T-helper 2 cell (primary cell): ENCODE measurements around the gene ADCY3.
"Not testable (repeated sequence)": the region's sequence is repeated elsewhere in the genome, so short reads cannot be mapped to it uniquely, and the experiment has no call there.

ENCODE experiments used
- DNase-seq, 5 experiments: peaks; one replicate each; pipeline versions ENCODE4 v3.0.0 to v3.0.0-alpha.2; 2012 to 2022

Gene ADCY3

DNA sequence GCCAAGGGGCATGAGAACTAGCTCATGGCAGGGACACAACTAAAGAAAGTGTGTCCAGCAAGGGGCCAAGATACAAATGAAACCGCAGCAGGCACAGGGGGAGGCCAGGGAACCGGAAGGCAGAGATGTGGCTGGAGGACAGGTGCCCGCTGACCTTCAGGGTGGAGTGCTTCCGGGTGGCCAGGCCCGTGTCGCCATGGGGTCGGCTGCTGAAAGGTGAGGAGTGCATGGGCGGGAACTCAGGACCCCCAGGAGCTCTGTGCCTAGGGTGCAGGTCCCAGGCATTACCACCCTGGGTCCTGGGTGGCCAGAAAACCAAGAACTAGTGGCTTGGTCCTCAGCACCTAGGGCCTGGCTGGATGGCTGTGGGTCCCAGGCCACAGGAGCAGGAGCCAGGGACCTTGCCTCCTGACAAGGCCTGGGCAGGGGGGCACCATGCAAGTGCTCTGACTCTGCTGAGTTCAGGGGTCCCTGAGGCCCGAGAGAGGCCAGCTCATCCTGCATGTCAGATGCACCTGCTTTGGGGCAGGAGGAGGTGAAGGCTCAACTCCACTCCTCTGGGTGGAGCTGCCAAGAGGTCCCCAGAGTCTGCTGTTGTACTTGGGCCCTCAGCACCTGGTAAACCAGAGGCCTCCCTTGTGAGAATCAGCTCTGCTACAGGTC lies 75.9 kb downstream of the ADCY3 start:
- DNase-seq, result no peak

- no peak for DNase-seq
These were observed 76.6 kb downstream of the ADCY3 start for GRCh38 chr2:24843330-24843860.

GRCh38 chr2:24842081-24843050 lies 77.7 kb downstream of the ADCY3 start:
- no peak for DNase-seq

DNA sequence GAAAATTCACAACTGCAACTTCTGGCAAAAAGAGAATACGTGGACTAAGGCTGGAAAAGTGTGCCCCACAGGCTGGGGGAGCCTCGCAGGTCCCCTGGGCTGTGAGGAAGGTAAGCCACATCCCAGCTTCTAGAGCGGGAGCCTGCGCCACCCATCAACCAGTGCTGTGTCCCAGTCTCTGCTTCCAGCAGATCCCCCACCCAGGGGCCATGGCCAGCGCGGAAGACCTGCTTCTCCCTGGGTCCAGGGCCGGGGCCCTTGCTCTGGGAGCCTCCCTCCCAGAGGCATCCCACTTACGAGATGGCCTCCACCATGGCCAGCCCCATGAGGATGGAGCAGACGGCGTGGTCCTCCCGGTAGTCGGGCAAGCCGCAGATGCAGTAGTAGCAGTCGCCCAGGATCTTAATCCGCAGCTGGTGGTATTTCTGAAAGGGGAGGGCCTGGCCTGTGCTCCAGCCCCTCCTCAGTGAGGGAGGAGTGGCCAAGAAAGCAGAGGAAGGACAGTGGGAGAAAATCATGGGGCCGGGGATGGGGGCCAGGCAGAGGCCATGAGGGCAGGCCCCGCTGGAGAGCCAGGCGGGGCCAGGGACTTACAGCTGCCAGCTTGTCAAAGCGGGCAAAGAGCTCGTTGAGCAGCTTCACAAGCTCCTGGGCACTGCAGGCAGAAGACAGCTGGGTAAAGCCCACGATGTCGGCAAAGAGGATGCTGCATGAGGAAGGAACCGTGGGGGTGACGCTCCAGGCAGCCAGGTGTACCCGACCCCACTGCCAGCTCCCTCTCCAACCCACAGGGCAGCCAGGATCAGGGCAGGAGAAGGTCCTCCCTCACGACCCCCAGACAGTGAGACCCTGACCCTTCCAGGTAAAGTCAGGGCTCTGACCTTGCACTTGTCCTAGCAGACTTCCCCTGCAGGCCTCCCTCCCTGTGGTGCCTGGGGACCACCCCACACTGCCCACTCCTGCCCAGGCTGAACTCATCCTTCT lies 78.8 kb downstream of the ADCY3 start:
- no peak for DNase-seq

DNA sequence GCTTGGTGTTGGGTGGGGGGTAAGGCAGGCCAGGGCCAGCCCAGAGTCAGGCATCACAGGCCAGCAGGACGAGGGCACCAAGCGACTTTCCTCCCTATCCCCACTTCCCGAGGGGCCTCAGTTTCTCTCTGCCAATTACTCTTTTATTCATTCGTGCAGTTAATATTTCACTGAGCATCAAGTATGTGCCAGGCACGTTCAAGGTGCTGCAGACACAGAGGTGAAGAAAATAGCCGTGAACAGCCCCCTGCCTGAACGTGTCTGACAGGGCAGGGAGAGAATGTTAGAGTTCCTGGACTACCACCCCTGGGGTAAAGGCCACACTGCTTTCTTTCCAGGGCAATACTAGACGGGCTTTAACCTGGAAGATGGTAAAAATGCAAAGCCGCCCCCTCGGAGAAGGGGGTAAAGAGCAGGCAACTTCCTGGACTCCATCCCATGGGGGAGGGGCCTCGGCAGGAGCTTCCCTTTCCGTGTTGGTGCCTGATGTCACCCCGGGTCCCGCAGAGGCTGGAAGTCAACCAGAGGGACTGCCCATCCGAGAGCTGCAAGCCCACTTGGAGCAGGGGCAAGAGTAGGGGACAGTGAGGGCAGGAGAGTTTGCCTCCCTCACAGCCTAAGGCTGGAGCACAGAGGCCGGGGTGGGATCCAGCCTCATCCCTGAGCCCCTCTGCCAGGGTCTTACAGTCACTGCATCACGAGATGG lies 79.7 kb downstream of the ADCY3 start:
- no peak for DNase-seq

DNA sequence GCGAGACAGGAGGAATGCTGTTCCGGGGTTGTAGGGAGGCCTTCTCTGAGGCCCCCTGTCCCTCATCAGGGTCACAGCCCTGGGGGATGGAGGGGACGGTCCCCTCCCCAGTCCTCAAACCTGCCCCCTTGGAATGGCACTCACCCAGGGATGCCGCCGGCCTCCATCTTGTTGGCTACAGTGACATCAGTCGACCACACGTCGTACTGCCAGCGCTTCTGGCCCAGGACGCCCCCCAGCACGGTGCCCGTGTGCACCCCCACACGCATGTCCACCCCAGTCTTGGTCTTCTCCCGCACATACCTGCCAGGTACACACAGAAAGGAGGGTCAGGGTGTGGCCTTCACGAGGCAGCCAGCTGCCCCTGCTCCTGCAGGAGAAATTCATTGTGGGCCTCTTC lies 80.3 kb downstream of the ADCY3 start:
- no peak for DNase-seq

GRCh38 chr2:24838541-24838940 lies 81.5 kb downstream of the ADCY3 start:
- no peak for DNase-seq

- no peak for DNase-seq
These were observed 82.0 kb downstream of the ADCY3 start for GRCh38 chr2:24837996-24838513.

DNA sequence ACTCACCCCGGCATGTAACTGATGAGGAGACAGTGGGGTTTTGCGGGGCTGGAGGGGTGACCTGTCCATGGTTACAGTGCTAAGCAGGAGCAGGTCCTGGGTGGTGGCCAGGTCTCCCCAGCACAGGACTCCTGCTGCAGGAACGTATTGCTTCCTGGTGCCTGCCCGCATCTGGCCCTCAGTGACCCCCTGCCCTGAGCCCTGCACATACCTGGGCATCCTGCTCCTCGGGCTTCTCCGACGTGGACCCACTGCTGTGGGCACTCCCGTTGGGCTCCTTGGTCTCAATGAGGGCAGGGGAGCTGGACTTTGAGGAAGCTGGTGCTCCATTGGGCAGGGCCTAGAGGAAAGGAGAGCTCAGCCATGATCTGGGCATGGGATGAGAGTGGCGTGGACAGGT lies 83.3 kb downstream of the ADCY3 start:
- DNase-seq, result no peak

- no peak for DNase-seq
These were observed 83.8 kb downstream of the ADCY3 start for GRCh38 chr2:24836206-24836605.

- not testable (repeated sequence) for DNase-seq
These were observed 84.6 kb downstream of the ADCY3 start for GRCh38 chr2:24835411-24835810.

DNA sequence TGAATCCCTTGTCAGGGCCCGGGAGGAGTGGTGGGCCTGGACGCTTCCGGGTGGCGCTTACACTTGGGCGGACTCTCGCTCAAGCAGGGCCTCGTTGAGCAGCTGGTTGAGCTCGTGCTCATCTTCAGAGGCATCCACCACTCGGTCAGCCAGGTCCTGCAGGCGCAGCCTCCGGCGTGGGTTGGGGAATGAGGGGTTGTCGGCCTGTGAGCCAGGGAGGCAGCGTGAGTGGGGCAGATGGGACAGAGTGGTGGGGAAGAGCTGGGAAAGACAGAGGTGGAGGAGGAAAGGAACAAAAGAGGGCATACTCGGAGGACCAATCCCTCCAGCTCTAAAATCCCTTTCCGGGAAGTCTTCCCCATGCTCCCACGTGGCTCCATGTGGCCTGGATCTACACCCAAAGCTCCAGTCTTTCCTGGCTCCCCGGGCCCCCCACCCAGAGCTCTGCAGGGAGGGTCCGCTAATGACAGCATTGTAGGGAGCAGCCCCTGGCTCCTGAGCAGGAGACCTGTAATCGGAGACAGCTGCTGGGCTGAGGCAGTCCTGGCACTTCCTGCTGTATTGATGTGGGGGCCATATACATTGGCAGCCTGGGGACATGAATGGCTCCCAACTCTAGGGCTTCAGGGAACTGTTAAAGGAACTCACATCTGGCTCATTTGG lies 85.2 kb downstream of the ADCY3 start:
- DNase-seq, result no peak

GRCh38 chr2:24833821-24834732 lies 86.0 kb downstream of the ADCY3 start:
- no peak for DNase-seq

DNA sequence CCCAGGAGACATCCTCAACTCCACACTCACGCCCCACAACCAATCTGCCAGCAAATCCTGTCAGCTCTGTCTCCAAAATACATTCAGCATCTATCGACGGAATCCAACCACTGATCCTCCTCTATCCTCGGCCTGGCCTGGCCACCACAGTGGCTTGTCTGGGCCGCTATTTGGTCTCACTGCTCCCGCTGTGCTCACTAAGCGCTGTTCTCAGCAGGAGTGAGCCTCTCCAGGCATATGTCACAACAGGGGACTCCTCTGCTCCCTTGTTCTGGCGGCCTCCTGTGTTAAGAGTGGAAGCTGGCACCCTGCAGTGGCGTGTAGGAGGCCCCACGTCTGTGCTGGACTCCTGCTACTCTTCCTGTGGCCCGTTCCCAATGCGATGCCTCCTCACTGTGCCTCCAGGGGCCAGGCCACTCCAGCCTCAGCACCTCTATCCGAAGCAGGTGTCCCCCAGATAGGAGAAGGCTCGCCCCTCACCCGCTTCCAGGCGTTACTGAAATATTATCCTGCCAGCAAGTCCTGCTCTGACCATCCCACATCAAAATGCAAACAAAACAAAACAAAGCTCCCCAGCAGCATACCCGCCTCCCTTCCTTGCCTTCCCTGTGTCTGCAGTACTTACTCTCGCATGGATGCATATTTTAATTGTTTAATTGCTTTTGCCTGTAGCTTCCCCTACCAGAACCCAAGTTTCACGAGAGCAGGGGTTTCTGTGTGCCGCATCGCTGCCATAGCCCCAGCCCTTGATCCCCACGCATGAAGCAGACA lies 86.9 kb downstream of the ADCY3 start:
- DNase-seq, result no peak

DNA sequence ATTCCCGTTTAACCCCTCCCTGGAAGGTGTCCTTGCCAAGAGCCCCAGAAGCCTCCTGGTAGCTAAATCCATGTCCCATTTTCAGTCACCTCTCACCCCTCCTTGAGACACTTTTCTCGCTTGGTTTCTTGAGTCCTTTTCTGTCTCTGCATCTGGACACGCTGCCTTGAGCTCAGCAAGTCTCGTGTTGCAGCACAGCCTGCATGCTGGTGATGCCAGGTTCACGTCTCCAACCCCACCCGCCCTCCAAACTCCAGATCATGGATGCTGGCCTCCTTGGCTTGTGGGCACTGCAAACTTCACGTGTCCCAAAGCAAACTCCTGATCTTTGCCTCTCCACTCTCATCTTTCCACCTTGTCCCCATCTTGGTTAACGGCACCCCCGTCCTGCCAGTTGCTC lies 87.5 kb downstream of the ADCY3 start:
- no peak for DNase-seq

DNA sequence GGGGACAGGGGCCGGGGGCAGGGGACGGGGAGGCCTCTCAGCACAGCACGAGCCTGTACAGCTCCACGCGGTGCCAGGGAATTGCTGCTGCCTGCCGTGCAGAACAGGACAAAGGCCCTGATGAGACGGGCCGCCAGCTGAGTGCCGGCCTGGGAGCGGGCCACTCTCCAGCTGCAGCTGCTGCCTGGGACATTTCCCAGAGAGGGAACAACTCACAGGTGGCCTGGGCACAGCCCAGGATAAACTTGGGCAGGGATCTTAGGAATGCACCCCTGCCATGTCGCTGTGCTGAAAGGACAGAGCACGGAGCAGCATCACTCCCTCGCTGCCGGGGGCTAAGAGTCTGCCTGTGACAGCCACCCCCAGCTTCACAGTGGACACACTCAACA lies 88.0 kb downstream of the ADCY3 start:
- no peak for DNase-seq

- no peak for DNase-seq
These were observed 88.6 kb downstream of the ADCY3 start for GRCh38 chr2:24831221-24832072.

DNA sequence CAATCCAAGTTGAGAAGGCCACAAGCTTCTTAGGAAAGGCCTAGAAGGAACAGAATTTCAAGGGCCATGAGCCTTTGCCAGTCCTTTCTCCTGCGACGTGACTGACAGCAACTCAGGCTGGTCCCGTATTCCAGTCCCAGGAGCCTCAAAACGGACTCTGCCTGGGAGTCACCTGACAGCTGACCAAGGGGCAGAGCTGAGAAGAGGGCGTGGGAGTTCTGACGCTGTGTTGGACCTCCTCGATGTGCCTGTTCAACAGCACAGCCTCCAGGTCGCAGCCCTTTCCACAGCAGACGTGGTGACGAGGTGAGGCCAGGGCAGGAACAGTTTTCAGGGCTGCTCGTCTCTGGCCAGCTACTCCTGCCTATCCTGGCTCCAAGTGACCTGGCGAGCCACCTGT lies 89.3 kb downstream of the ADCY3 start:
- DNase-seq, result no peak
